Ramos (cell line): ENCODE measurements around the gene PCDHB4.
"Not testable (repeated sequence)": the region's sequence is repeated elsewhere in the genome, so short reads cannot be mapped to it uniquely, and the experiment has no call there.

Experiments
- in situ Hi-C: fragments of 300-500 bp; cut with MboI; formaldehyde crosslinking; loops from one replicate; pipeline ENCODE4 v1.14.3; 2022; ENCODE audit warnings: low sequenced_read_pairs; ENCODE audit not compliant: unreplicated experiment

PCDHB4 gene

GRCh38 chr5:141121563-141121962 is at the start of gene PCDHB4:
TSS of gene PCDHB4 (plus strand) at chr5:141121818. CDS start at chr5:141121999, 181 bp downstream.
- in situ Hi-C loops = no loop called here

DNA sequence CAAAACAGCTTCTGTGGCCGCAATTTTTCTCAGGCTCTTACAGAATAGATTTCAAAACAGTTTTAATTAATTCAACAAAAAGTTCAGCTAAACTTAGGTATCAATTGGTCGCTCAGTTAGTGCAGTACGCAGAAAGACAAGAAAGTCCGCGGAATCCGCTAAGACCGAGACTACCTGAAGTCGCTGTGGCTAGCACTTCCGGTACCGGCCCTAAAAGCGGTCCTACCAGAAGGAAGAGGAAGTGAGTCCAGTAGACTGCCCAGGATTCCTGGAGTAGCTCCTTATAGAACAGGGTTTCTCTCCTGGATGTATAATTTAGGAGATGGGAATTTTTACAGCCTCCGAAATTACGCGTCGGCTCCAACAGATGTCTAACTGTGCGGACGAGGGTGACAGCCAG is 43.8 kb upstream of the PCDHB4 start:
- in situ Hi-C loops = no loop called here

- in situ Hi-C loops = no loop called here
These were observed 39.4 kb upstream of the PCDHB4 start for GRCh38 chr5:141082228-141082627.

- in situ Hi-C loops = no loop called here
These were observed 37.1 kb upstream of the PCDHB4 start for GRCh38 chr5:141084487-141084989.

- in situ Hi-C loops = no loop called here
These were observed 26.9 kb upstream of the PCDHB4 start, which contains the start of gene PCDHB2 for GRCh38 chr5:141094481-141095262. TSS of gene PCDHB2 (plus strand) at chr5:141094615. CDS start at chr5:141094791, 176 bp downstream.

DNA sequence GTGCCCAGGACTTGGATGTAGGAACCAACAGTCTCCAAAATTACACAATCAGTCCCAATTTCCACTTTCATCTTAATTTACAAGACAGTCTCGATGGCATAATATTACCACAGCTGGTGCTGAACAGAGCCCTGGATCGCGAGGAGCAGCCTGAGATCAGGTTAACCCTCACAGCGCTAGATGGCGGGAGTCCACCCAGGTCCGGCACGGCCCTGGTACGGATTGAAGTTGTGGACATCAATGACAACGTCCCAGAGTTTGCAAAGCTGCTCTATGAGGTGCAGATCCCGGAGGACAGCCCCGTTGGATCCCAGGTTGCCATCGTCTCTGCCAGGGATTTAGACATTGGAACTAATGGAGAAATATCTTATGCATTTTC is 26.4 kb upstream of the PCDHB4 start:
- in situ Hi-C loops = no loop called here

- in situ Hi-C loops = not testable (repeated sequence)
These were observed 25.4 kb upstream of the PCDHB4 start for GRCh38 chr5:141096181-141096580.

GRCh38 chr5:141096586-141096985 is 25.0 kb upstream of the PCDHB4 start:
- in situ Hi-C loops = not testable (repeated sequence)

DNA sequence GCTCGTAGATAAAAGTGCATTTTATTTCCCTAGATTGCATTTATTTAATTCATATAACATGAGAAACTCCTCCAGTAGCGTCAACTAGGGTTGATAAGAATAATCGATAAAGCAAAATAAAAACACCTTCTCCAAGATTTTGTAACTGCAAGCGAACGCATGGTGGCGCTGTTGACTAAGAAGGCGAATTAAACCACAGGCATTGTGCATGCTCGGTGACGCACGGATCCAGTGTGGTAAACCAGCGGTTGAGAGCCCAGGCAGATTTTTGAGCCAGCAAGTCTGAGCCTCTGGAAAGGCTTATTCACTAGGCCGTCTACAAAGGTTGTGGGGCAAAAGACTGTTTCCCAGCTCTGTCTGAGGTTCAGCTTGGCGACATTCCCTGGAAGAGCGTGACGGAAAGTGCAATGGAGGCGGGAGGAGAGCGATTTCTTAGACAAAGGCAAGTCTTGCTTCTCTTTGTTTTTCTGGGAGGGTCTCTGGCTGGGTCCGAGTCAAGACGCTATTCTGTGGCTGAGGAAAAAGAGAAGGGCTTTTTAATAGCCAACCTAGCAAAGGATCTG is 21.3 kb upstream of the PCDHB4 start, which contains the start of gene PCDHB3:
PCDHB3 (plus strand) TSS at position 231 of the 563 bp plus-strand sequence; CDS start at position 408, 177 bp downstream.
- in situ Hi-C loops = no loop called here

GRCh38 chr5:141101059-141101458 is 20.6 kb upstream of the PCDHB4 start:
- in situ Hi-C loops = no loop called here

DNA sequence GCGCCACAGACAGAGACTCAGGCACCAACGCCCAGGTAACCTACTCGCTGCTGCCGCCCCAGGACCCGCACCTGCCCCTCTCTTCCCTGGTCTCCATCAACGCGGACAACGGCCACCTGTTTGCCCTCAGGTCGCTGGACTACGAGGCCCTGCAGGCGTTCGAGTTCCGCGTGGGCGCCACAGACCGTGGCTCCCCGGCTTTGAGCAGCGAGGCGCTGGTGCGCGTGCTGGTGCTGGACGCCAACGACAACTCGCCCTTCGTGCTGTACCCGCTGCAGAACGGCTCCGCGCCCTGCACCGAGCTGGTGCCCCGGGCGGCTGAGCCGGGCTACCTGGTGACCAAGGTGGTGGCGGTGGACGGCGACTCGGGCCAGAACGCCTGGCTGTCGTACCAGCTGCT is 19.5 kb upstream of the PCDHB4 start:
- in situ Hi-C loops = not testable (repeated sequence)

DNA sequence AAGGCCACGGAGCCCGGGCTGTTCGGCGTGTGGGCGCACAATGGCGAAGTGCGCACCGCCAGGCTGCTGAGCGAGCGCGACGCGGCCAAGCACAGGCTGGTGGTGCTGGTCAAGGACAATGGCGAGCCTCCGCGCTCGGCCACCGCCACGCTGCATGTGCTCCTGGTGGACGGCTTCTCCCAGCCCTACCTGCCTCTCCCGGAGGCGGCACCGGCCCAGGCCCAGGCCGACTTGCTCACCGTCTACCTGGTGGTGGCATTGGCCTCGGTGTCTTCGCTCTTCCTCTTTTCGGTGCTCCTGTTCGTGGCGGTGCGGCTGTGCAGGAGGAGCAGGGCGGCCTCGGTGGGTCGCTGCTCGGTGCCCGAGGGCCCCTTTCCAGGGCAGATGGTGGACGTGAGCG is 19.1 kb upstream of the PCDHB4 start:
- in situ Hi-C loops = not testable (repeated sequence)

DNA sequence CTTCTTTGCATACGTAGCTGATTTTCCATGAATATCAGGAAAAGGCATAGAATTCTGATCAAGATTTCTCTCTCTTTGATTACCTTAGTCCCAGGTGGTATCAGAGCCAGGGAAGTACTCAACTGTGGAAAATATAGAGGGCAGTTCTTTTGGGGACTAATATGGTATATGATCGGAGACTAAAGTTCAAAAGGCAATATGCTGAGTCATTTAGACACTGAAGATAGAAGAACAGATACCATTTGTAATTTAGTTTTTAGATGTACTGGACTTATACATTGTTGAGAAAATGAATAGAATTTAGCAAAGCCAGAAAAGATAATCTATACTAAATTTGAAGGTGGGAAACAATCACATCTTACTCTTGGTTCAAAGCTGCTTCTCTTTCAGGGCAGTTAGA is 16.3 kb upstream of the PCDHB4 start:
- in situ Hi-C loops = no loop called here

- in situ Hi-C loops = no loop called here
These were observed 2.4 kb upstream of the PCDHB4 start for GRCh38 chr5:141119250-141119649.

DNA sequence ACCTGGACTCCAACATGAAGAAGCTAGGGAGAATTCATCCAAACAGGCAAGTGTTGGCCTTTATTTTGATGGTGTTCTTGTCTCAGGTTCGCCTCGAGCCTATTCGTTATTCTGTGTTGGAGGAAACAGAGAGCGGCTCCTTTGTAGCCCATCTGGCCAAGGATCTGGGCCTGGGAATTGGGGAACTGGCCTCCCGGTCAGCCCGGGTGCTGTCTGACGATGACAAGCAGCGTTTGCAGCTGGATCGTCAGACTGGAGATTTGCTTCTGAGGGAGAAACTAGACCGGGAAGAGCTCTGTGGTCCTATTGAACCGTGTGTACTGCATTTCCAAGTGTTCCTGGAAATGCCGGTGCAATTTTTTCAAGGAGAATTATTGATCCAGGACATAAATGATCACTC is 367 bp downstream of the PCDHB4 start:
- in situ Hi-C loops = no loop called here

- in situ Hi-C loops = not testable (repeated sequence)
These were observed 1.9 kb downstream of the PCDHB4 start for GRCh38 chr5:141123396-141124135.

DNA sequence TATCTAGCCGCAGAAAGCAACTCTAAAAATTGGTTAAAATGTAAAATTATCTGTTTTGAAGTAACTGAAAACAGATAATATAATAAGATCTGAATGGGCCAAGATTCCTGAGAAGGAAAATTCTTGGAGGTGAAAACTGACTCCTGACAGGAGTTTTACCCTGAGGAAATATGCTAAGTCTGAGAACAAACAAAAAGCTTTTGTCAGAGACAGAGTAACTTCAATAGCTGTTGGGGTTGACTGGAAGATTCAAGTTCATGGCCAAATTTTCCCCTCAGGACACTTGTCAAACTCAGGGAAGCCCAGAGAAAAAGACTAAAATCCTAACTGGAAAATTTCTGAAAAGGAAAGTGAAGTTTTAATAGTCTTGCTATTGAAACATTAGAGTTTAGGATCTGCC is 5.7 kb downstream of the PCDHB4 start:
- in situ Hi-C loops = no loop called here

DNA sequence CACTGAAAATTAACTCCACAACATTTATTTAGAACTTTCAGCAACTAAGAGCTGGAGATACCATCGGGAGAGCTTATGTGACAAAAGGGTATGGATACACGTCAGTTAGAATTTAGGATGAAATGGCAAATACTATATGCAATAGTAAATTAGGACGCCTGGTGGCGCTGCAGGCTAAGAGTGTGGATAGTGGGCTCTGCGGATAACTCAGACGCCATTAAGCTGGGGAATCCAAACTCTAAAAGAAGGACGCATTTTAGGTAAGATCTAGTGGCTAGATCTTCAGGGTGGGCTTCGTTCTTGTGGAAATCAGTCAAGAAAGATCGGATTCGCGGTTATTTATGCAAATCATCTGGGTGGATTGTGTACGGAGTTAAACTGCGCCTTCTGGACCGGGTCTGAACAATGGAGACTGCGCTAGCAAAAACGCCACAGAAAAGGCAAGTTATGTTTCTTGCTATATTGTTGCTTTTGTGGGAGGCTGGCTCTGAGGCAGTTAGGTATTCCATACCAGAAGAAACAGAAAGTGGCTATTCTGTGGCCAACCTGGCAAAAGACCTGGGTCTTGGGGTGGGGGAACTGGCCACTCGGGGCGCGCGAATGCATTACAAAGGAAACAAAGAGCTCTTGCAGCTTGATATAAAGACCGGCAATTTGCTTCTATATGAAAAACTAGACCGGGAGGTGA is 13.6 kb downstream of the PCDHB4 start, which contains the start of gene PCDHB5:
PCDHB5 (plus strand) TSS at position 177 of the 688 bp plus-strand sequence; CDS start at position 406, 229 bp downstream.
- in situ Hi-C loops = no loop called here

DNA sequence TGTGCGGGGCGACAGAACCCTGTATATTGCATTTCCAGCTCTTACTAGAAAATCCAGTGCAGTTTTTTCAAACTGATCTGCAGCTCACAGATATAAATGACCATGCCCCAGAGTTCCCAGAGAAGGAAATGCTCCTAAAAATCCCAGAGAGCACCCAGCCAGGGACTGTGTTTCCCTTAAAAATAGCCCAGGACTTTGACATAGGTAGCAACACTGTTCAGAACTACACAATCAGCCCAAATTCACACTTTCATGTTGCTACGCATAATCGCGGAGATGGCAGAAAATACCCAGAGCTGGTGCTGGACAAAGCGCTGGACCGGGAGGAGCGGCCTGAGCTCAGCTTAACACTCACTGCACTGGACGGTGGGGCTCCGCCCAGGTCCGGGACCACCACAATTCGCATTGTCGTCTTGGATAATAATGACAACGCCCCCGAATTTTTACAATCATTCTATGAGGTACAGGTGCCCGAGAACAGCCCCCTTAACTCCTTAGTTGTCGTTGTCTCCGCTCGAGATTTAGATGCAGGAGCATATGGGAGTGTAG is 14.2 kb downstream of the PCDHB4 start:
- in situ Hi-C loops = no loop called here

- in situ Hi-C loops = not testable (repeated sequence)
These were observed 15.7 kb downstream of the PCDHB4 start for GRCh38 chr5:141137346-141137745.
